ENCODE measurements around the gene FHIT.

The FHIT gene

GRCh38 chr3:60754617-60755016 is 496.6 kb downstream of the FHIT start:
- no peak for TF ChIP-seq CTCF (conservative IDR thresholded peaks at IDR 0.05; ENCODE audit: low read depth)
- ChIA-PET POLR2A (ENCODE audit: low non-redundant PET) (no interaction called here), CTCF (no interaction called here)
- no peak for DNase-seq (ENCODE audit: low spot score)
- no peak overlapping the region for H3K27ac ChIP-seq

- DNase-seq (ENCODE audit: low spot score), result no peak
- H3K27ac ChIP-seq, result no peak overlapping the region
- CTCF ChIA-PET, result no interaction called here
- TF ChIP-seq CTCF (conservative IDR thresholded peaks at IDR 0.05; ENCODE audit: low read depth), result no peak
- POLR2A ChIA-PET (ENCODE audit: low non-redundant PET), result no interaction called here
These were observed 498.4 kb downstream of the FHIT start for GRCh38 chr3:60752809-60753208.

GRCh38 chr3:60746695-60747416 is 504.4 kb downstream of the FHIT start:
- DNase-seq (ENCODE audit: low spot score), result no peak
- H3K27ac ChIP-seq, result no peak overlapping the region
- no peak for TF ChIP-seq CTCF (conservative IDR thresholded peaks at IDR 0.05; ENCODE audit: low read depth)
- ChIA-PET POLR2A (ENCODE audit: low non-redundant PET) (no interaction called here), CTCF (interaction anchor here (0.6 kb wide), 1 partner anchor 26 kb away, joined by 5 read pairs; no protein-coding TSS in a partner anchor)

- no peak overlapping the region for H3K27ac ChIP-seq
- DNase-seq (ENCODE audit: low spot score), result no peak
- no peak for TF ChIP-seq CTCF (conservative IDR thresholded peaks at IDR 0.05; ENCODE audit: low read depth)
- ChIA-PET CTCF (no interaction called here), POLR2A (ENCODE audit: low non-redundant PET) (no interaction called here)
These were observed 505.1 kb downstream of the FHIT start for GRCh38 chr3:60746043-60746638.

GRCh38 chr3:60743631-60744164 is 507.6 kb downstream of the FHIT start:
- POLR2A ChIA-PET (ENCODE audit: low non-redundant PET), result no interaction called here
- DNase-seq (ENCODE audit: low spot score), result no peak
- no peak for TF ChIP-seq CTCF (conservative IDR thresholded peaks at IDR 0.05; ENCODE audit: low read depth)

GRCh38 chr3:60742606-60743145 is 508.6 kb downstream of the FHIT start:
- TF ChIP-seq CTCF (conservative IDR thresholded peaks at IDR 0.05; ENCODE audit: low read depth), result no peak
- CTCF ChIA-PET, result no interaction called here
- no peak for DNase-seq (ENCODE audit: low spot score)

More at GRCh38 chr3:60743631-60744164, 507.6 kb downstream of the FHIT start:
- CTCF ChIA-PET, result no interaction called here
- no peak overlapping the region for H3K27ac ChIP-seq

More at GRCh38 chr3:60742606-60743145, 508.6 kb downstream of the FHIT start:
- POLR2A ChIA-PET (ENCODE audit: low non-redundant PET), result no interaction called here
- H3K27ac ChIP-seq, result no peak overlapping the region
